ENCODE data around the gene NPEPL1. TPM values are rescaled to one million over a fixed set of nuclear protein-coding genes. Genes with fewer than 3 reads are reported as not detected.

NPEPL1 gene
- total RNA-seq, 1 experiment from 2014 or later, result 41.9 TPM

- ChIA-PET POLR2A (no interaction called here), CTCF (interaction anchor here (0.5 kb wide), 1 partner anchor 142 kb away, joined by 5 read pairs; no protein-coding TSS in a partner anchor)
- Histone ChIP-seq H3K36me3 (ENCODE audit: control insufficient read depth, insufficient read depth, low read length) (no peaks in the 10 kb centered on the region), H3K4me1 (no peaks in the 10 kb centered on the region), H3K9me3 (0 out of 2 replicates have a peak, but pooled peaks cover 7% of the 10 kb centered on the region), H3K27me3 (replicated peaks; ENCODE audit: control insufficient read depth, insufficient read depth, low read length) (peaks cover 7% of the 10 kb centered on the region), H3K4me3 (ENCODE audit: low read depth, low read length) (no peak overlapping the region)
- no TSS peak for BruUV-seq (replicated peaks)
- intact Hi-C loops (cut with micrococcal nuclease; ENCODE audit: unreplicated experiment), result no loop called here
- H3K9me3 Mint-ChIP-seq (ENCODE audit: unreplicated experiment), result no peaks in the 10 kb centered on the region
- no peaks in the 10 kb centered on the region for H3K4me1 Mint-ChIP-seq (ENCODE audit: low read depth, unreplicated experiment)
- no peaks in the 10 kb centered on the region for H3K36me3 Mint-ChIP-seq (ENCODE audit: insufficient read depth, unreplicated experiment)
- TF ChIP-seq CTCF (IDR thresholded peaks at IDR 0.05; ENCODE audit: insufficient read depth in 1 of 2, low read depth in 1 of 2, low read length in 1 of 2, severe bottlenecking in 1 of 2, unreplicated experiment in 1 of 2), result no peak
- DNase-seq, result peak in 1 of 2 experiments; percentile 21
- peaks cover 50% of the 10 kb centered on the region for H3K27me3 Mint-ChIP-seq (ENCODE audit: insufficient read depth, unreplicated experiment)
- H3K4me3 Mint-ChIP-seq (ENCODE audit: unreplicated experiment), result no peak overlapping the region
- H3K27ac Mint-ChIP-seq (ENCODE audit: unreplicated experiment), result no peak overlapping the region
These were observed 67.3 kb downstream of the NPEPL1 start for GRCh38 chr20:58759947-58760346.

GRCh38 chr20:58760856-58761255 is 68.3 kb downstream of the NPEPL1 start:
- Histone ChIP-seq H3K27me3 (replicated peaks; ENCODE audit: control insufficient read depth, insufficient read depth, low read length) (peaks cover 7% of the 10 kb centered on the region), H3K4me1 (no peaks in the 10 kb centered on the region), H3K36me3 (ENCODE audit: control insufficient read depth, insufficient read depth, low read length) (no peaks in the 10 kb centered on the region), H3K9me3 (0 out of 2 replicates have a peak, but pooled peaks cover 7% of the 10 kb centered on the region), H3K4me3 (ENCODE audit: low read depth, low read length) (no peak overlapping the region)
- Mint-ChIP-seq H3K27ac (ENCODE audit: unreplicated experiment) (no peak overlapping the region), H3K36me3 (ENCODE audit: insufficient read depth, unreplicated experiment) (no peaks in the 10 kb centered on the region), H3K9me3 (ENCODE audit: unreplicated experiment) (no peaks in the 10 kb centered on the region), H3K4me3 (ENCODE audit: unreplicated experiment) (no peak overlapping the region), H3K4me1 (ENCODE audit: low read depth, unreplicated experiment) (no peaks in the 10 kb centered on the region), H3K27me3 (ENCODE audit: insufficient read depth, unreplicated experiment) (peaks cover 51% of the 10 kb centered on the region)
- TF ChIP-seq CTCF (IDR thresholded peaks at IDR 0.05; ENCODE audit: insufficient read depth in 1 of 2, low read depth in 1 of 2, low read length in 1 of 2, severe bottlenecking in 1 of 2, unreplicated experiment in 1 of 2), result no peak
- BruUV-seq (replicated peaks), result no TSS peak
- CTCF ChIA-PET, result no interaction called here
- peak in 1 of 2 experiments; percentile 14 for DNase-seq
- POLR2A ChIA-PET, result no interaction called here
- intact Hi-C loops (cut with micrococcal nuclease; ENCODE audit: unreplicated experiment), result no loop called here

- POLR2A ChIA-PET, result no interaction called here
- Histone ChIP-seq H3K9me3 (no peaks in the 10 kb centered on the region), H3K4me1 (no peaks in the 10 kb centered on the region), H3K4me3 (ENCODE audit: low read depth, low read length) (no peak overlapping the region), H3K36me3 (ENCODE audit: control insufficient read depth, insufficient read depth, low read length) (no peaks in the 10 kb centered on the region), H3K27me3 (replicated peaks; ENCODE audit: control insufficient read depth, insufficient read depth, low read length) (peaks cover 7% of the 10 kb centered on the region)
- CTCF ChIA-PET, result no interaction called here
- Mint-ChIP-seq H3K36me3 (ENCODE audit: insufficient read depth, unreplicated experiment) (no peaks in the 10 kb centered on the region), H3K9me3 (ENCODE audit: unreplicated experiment) (no peaks in the 10 kb centered on the region), H3K4me3 (ENCODE audit: unreplicated experiment) (no peak overlapping the region), H3K27ac (ENCODE audit: unreplicated experiment) (no peak overlapping the region), H3K4me1 (ENCODE audit: low read depth, unreplicated experiment) (no peaks in the 10 kb centered on the region), H3K27me3 (ENCODE audit: insufficient read depth, unreplicated experiment) (peaks cover 45% of the 10 kb centered on the region)
- intact Hi-C loops (cut with micrococcal nuclease; ENCODE audit: unreplicated experiment), result no loop called here
- no TSS peak for BruUV-seq (replicated peaks)
- TF ChIP-seq CTCF (IDR thresholded peaks at IDR 0.05; ENCODE audit: insufficient read depth in 1 of 2, low read depth in 1 of 2, low read length in 1 of 2, severe bottlenecking in 1 of 2, unreplicated experiment in 1 of 2), result no peak
- peak in 1 of 2 experiments; percentile 25 for DNase-seq
These were observed 69.5 kb downstream of the NPEPL1 start for GRCh38 chr20:58762120-58762519.

Measured in Caco-2 (cell line).